ENCODE data around the gene ZEB1. TPM values are rescaled to one million over a fixed set of nuclear protein-coding genes. Genes with fewer than 3 reads are reported as not detected.

ZEB1 gene
- total and polyA plus RNA-seq, 2 of the 13 experiments (the other 11 are each of a cell fraction or from before 2014, with no cell fraction given), result 9.6 to 18.0 TPM

DNA sequence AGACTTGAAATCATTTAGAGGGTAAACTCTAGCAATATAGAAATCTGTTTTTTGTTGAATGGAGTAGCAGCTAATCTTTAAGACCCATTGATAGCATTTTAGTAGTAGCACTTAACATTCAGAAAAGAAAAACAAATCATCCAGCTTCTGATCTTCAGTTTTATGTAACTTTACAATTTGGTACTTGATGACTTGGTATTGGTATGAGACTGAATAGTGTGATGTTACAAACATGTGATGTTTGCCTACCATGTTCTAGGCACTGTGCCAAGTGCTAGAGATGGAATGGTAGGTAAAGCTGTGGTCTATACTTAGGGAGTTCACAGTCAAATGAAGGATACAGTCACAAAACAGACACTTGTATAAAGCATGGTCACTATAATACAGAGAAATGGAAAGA is 21.3 kb downstream of the ZEB1 start:
- in situ Hi-C loops (cut with HindIII; ENCODE audit: extremely low pct_ligation_motif_present, low pct_unique_long_range_greater_than_20kb), result no loop called here

DNA sequence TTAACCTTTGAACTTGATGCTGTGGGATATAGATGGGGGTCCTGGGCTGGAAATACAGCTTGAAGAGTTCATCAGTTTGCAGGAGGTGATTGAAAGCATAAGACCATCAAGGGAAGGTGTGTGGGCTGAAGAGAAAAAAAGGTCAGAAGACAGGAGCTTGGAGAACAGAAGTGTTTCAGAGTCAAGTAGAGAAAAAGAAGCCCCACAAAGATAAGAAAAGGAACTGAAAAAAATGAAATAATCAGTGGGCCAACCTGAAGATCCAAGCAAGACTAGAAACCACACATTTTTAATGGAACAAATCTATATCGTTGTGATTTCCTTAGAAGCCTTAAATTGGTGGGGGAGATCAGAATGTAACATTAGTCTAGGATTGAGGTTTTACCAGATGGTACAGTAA is 22.5 kb downstream of the ZEB1 start:
- DNase-seq (ENCODE audit: low spot score), result no peak
- Histone ChIP-seq H3K9me3 (ENCODE audit: low read length) (no peaks in the 10 kb centered on the region), H3K79me2 (ENCODE audit: insufficient read depth, low read length) (peaks cover 78% of the 10 kb centered on the region), H3K4me2 (ENCODE audit: low read depth, low read length) (no peak overlapping the region), H3K9ac (ENCODE audit: insufficient read depth, low read depth, low read length) (no peak overlapping the region), H3K27me3 (ENCODE audit: control insufficient read depth in 1 of 2, insufficient read depth in 2 of 2, low read length in 2 of 2) (no peaks in the 10 kb centered on the region), H3K4me1 (ENCODE audit: insufficient read depth, low read length) (no peaks in the 10 kb centered on the region), H2AFZ (ENCODE audit: low read length) (no peak overlapping the region), H3K4me3 (replicated peaks in 1 of 3; ENCODE audit: insufficient read depth in 1 of 3, low read depth in 2 of 3, low read length in 3 of 3) (no peak overlapping the region), H3K27ac (ENCODE audit: extremely low read length, insufficient read depth, low read length) (no peak overlapping the region), H4K20me1 (ENCODE audit: insufficient read depth, low read length) (peaks cover 15% of the 10 kb centered on the region; the same call in 1 of the 2 replicates), H3K36me3 (replicated peaks in 1 of 2; ENCODE audit: control insufficient read depth in 1 of 2, insufficient read depth in 2 of 2, low read length in 2 of 2) (no peaks in the 10 kb centered on the region)
- no peak for ATAC-seq
- no peak for FAIRE-seq
- no TSS peak for BruUV-seq (replicated peaks)
- in situ Hi-C loops (cut with HindIII; ENCODE audit: extremely low pct_ligation_motif_present, low pct_unique_long_range_greater_than_20kb) (no loop called here), intact Hi-C loops (cut with micrococcal nuclease; ENCODE audit: unreplicated experiment) (no loop called here)
- CTCF ChIA-PET (ENCODE audit: low intra/inter-chr PET ratio, low total read pairs), result no interaction called here
- TF ChIP-seq ONECUT2 (CRISPR knock-in tag; IDR thresholded peaks at IDR 0.05) (no peak), ZNF781 (CRISPR knock-in tag; IDR thresholded peaks at IDR 0.05; ENCODE audit: borderline replicate concordance, not compliant biosample characterization) (no peak), ZNF547 (CRISPR knock-in tag; IDR thresholded peaks at IDR 0.05) (no peak), MAFF (IDR thresholded peaks at IDR 0.05; ENCODE audit: low read depth, low read length) (no peak)
- TF ChIP-seq, protein P1, sequence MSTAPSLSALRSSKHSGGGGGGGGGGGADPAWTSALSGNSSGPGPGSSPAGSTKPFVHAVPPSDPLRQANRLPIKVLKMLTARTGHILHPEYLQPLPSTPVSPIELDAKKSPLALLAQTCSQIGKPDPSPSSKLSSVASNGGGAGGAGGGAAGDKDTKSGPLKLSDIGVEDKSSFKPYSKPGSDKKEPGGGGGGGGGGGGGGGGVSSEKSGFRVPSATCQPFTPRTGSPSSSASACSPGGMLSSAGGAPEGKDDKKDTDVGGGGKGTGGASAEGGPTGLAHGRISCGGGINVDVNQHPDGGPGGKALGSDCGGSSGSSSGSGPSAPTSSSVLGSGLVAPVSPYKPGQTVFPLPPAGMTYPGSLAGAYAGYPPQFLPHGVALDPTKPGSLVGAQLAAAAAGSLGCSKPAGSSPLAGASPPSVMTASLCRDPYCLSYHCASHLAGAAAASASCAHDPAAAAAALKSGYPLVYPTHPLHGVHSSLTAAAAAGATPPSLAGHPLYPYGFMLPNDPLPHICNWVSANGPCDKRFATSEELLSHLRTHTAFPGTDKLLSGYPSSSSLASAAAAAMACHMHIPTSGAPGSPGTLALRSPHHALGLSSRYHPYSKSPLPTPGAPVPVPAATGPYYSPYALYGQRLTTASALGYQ (CRISPR knock-in tag; IDR thresholded peaks at IDR 0.05), result no peak
- TF ChIP-seq, protein P2, sequence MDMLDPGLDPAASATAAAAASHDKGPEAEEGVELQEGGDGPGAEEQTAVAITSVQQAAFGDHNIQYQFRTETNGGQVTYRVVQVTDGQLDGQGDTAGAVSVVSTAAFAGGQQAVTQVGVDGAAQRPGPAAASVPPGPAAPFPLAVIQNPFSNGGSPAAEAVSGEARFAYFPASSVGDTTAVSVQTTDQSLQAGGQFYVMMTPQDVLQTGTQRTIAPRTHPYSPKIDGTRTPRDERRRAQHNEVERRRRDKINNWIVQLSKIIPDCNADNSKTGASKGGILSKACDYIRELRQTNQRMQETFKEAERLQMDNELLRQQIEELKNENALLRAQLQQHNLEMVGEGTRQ (IDR thresholded peaks at IDR 0.05; ENCODE audit: low read depth, low read length), result no peak
- TF ChIP-seq, protein P2 (CRISPR knock-in tag; IDR thresholded peaks at IDR 0.05; ENCODE audit: borderline replicate concordance), result no peak
- 100% methylated on average over 1 of the region's 1 CpG for WGBS (ENCODE audit: low lambda C conversion rate)
- POLR2A ChIA-PET, result no interaction called here

More for the DNA sequence above, 21.3 kb downstream of the ZEB1 start:
- Histone ChIP-seq H3K9me3 (ENCODE audit: low read length) (no peaks in the 10 kb centered on the region), H3K27me3 (ENCODE audit: control insufficient read depth in 1 of 2, insufficient read depth in 2 of 2, low read length in 2 of 2) (no peaks in the 10 kb centered on the region), H4K20me1 (ENCODE audit: insufficient read depth, low read length) (peaks cover 13% of the 10 kb centered on the region; the same call in 1 of the 2 replicates), H3K79me2 (ENCODE audit: insufficient read depth, low read length) (peaks cover 80% of the 10 kb centered on the region), H3K4me2 (ENCODE audit: low read depth, low read length) (no peak overlapping the region), H2AFZ (ENCODE audit: low read length) (no peak overlapping the region), H3K9ac (ENCODE audit: insufficient read depth, low read depth, low read length) (no peak overlapping the region), H3K36me3 (replicated peaks in 1 of 2; ENCODE audit: control insufficient read depth in 1 of 2, insufficient read depth in 2 of 2, low read length in 2 of 2) (no peaks in the 10 kb centered on the region), H3K27ac (ENCODE audit: extremely low read length, insufficient read depth, low read length) (no peak overlapping the region), H3K4me3 (replicated peaks in 1 of 3; ENCODE audit: insufficient read depth in 1 of 3, low read depth in 2 of 3, low read length in 3 of 3) (no peak overlapping the region), H3K4me1 (ENCODE audit: insufficient read depth, low read length) (no peaks in the 10 kb centered on the region)
- DNase-seq (ENCODE audit: low spot score) (peak; percentile 30), ATAC-seq (no peak), FAIRE-seq (no peak)
- POLR2A ChIA-PET, result no interaction called here
- BruUV-seq (replicated peaks), result no TSS peak
- TF ChIP-seq JUNB (CRISPR knock-in tag; IDR thresholded peaks at IDR 0.05; ENCODE audit: borderline replicate concordance) (no peak), ZNF644 (CRISPR knock-in tag; IDR thresholded peaks at IDR 0.05; ENCODE audit: low read depth) (peak; percentile 53; the same call in 1 of the 2 replicates)
- intact Hi-C loops (cut with micrococcal nuclease; ENCODE audit: unreplicated experiment), result no loop called here
- CTCF ChIA-PET (ENCODE audit: low intra/inter-chr PET ratio, low total read pairs), result no interaction called here
